MCF 10A (cell line): ENCODE measurements around the gene ITGA3. TPM values are rescaled to one million over a fixed set of nuclear protein-coding genes. Genes with fewer than 3 reads are reported as not detected.
"Not testable (repeated sequence)": the region's sequence is repeated elsewhere in the genome, so short reads cannot be mapped to it uniquely, and the experiment has no call there.

Experiments used
- BruUV-seq: library from RNA; stranded (reverse); fragments of 400-500 nt; replicated peaks from 2 replicates; lab custom pipeline; 2021; lab: Mats Ljungman, UMichigan
- CTCF ChIA-PET: fragments of 300-600 bp; sonication (Branson Sonifier 250); formaldehyde crosslinking; extraction: SDS; loops from one replicate; lab custom pipeline; 2021; ENCODE audit warnings: antibody characterized with exemption, inconsistent platforms; lab: Yijun Ruan, JAX
- POLR2A ChIA-PET: fragments of 300-600, 350-650 bp; sonication (Branson Sonifier 250); formaldehyde crosslinking; extraction: SDS; loops from one replicate; lab custom pipeline; 2020; ENCODE audit warnings: antibody characterized with exemption, inconsistent platforms; lab: Yijun Ruan, JAX
- DNase-seq: peaks from one replicate; pipeline ENCODE4 v3.0.0-alpha.2; 2018; ENCODE audit not compliant: unreplicated experiment
- H3K27ac Mint-ChIP-seq: one replicate; pipeline ENCODE4 v1.8.0; 2022; ENCODE audit warnings: mild to moderate bottlenecking, low read depth, mixed read lengths; ENCODE audit not compliant: unreplicated experiment
- H3K27me3 Mint-ChIP-seq: one replicate; pipeline ENCODE4 v1.8.0; 2022; ENCODE audit warnings: mixed read lengths; ENCODE audit not compliant: insufficient read depth, unreplicated experiment
- H3K36me3 Mint-ChIP-seq: one replicate; pipeline ENCODE4 v1.8.0; 2022; ENCODE audit warnings: mild to moderate bottlenecking, moderate library complexity, mixed read lengths; ENCODE audit not compliant: insufficient read depth, unreplicated experiment
- H3K4me1 Mint-ChIP-seq: one replicate; pipeline ENCODE4 v1.8.0; 2022; ENCODE audit warnings: mixed read lengths; ENCODE audit not compliant: insufficient read depth, unreplicated experiment
- H3K4me3 Mint-ChIP-seq: one replicate; pipeline ENCODE4 v1.8.0; 2022; ENCODE audit warnings: mild to moderate bottlenecking, moderate library complexity, mixed read lengths; ENCODE audit not compliant: unreplicated experiment
- H3K9me3 Mint-ChIP-seq: one replicate; pipeline ENCODE4 v1.8.0; 2022; ENCODE audit warnings: mixed read lengths; ENCODE audit not compliant: unreplicated experiment
- CTCF ChIP-seq: fragments of 200-600 bp; IDR thresholded peaks from one replicate; pipeline ENCODE4 v1.8.0; 2022; ENCODE audit warnings: antibody characterized with exemption, mild to moderate bottlenecking; ENCODE audit not compliant: unreplicated experiment
- intact Hi-C: fragments of 100-400 bp; cut with micrococcal nuclease; formaldehyde crosslinking; loops from 2 replicates; pipeline ENCODE4 v1.14.1; 2022
- total RNA-seq: library from RNA; stranded (reverse); gene quantifications from 2 replicates; pipeline ENCODE4 v1.2.3, GENCODE V29; 2022

ITGA3 gene
- total RNA-seq, 1 experiment from 2014 or later = 588 TPM

- BruUV-seq = no TSS peak
- peaks cover 78% of the 10 kb centered on the region for H3K4me1 Mint-ChIP-seq
- DNase-seq = peak; percentile 95
- CTCF ChIA-PET = interaction anchor here (0.8 to 10.3 kb wide), 7 partner anchors 9 to 78 kb away, joined by 3 to 79 read pairs (median 7); partner anchors contain the start of gene PDK2
- H3K27ac Mint-ChIP-seq = peak overlapping the region; percentile 95
- H3K4me3 Mint-ChIP-seq = peak overlapping the region; percentile 80
- no peaks in the 10 kb centered on the region for H3K27me3 Mint-ChIP-seq
- TF ChIP-seq CTCF = no peak
- intact Hi-C loops = no loop called here
- POLR2A ChIA-PET = interaction anchor here (0.6 to 9.7 kb wide), 19 partner anchors 6 to 278 kb away, joined by 3 to 192 read pairs (median 9); partner anchors contain the start of genes ITGA3 and PPP1R9B
- H3K9me3 Mint-ChIP-seq = no peaks in the 10 kb centered on the region
- H3K36me3 Mint-ChIP-seq = peaks cover 43% of the 10 kb centered on the region
These were observed 5.2 kb downstream of the ITGA3 start for GRCh38 chr17:50060951-50061712.

GRCh38 chr17:50061713-50062045 is 5.8 kb downstream of the ITGA3 start:
- peak overlapping the region; percentile 95 for H3K27ac Mint-ChIP-seq
- not testable (repeated sequence) for H3K9me3 Mint-ChIP-seq, BruUV-seq, H3K27me3 Mint-ChIP-seq
- peaks cover 46% of the 10 kb centered on the region for H3K36me3 Mint-ChIP-seq
- ChIA-PET CTCF (interaction anchor here (1.0 to 10.3 kb wide), 7 partner anchors 8 to 77 kb away, joined by 3 to 79 read pairs (median 7); partner anchors contain the start of gene PDK2), POLR2A (interaction anchor here (0.6 to 9.7 kb wide), 14 partner anchors 7 to 738 kb away, joined by 3 to 192 read pairs (median 10); partner anchors contain the start of genes ITGA3 and PPP1R9B)
- peaks cover 78% of the 10 kb centered on the region for H3K4me1 Mint-ChIP-seq
- H3K4me3 Mint-ChIP-seq = peak overlapping the region; percentile 80
- DNase-seq = peak; percentile 58
- intact Hi-C loops = loop anchor here (1.0 kb wide), 1 partner anchor 200 kb away; no protein-coding TSS in a partner anchor

- H3K9me3 Mint-ChIP-seq = no peaks in the 10 kb centered on the region
- ChIA-PET POLR2A (interaction anchor here (0.6 to 9.7 kb wide), 19 partner anchors 8 to 739 kb away, joined by 3 to 192 read pairs (median 4); partner anchors contain the start of genes ITGA3 and PPP1R9B), CTCF (interaction anchor here (0.5 to 10.3 kb wide), 8 partner anchors 8 to 116 kb away, joined by 3 to 79 read pairs (median 6); partner anchors contain the start of gene PDK2)
- H3K27ac Mint-ChIP-seq = peak overlapping the region; percentile 95
- no peak for TF ChIP-seq CTCF
- H3K4me1 Mint-ChIP-seq = peaks cover 77% of the 10 kb centered on the region
- peak; percentile 100 for DNase-seq
- no peaks in the 10 kb centered on the region for H3K27me3 Mint-ChIP-seq
- H3K4me3 Mint-ChIP-seq = peak overlapping the region; percentile 80
- no TSS peak for BruUV-seq
- intact Hi-C loops = loop anchor here (1.0 kb wide), 1 partner anchor 201 kb away; no protein-coding TSS in a partner anchor
- H3K36me3 Mint-ChIP-seq = peaks cover 46% of the 10 kb centered on the region
These were observed 6.7 kb downstream of the ITGA3 start for GRCh38 chr17:50062293-50063243.

GRCh38 chr17:50063561-50064252 is 7.8 kb downstream of the ITGA3 start:
- peaks cover 66% of the 10 kb centered on the region for H3K4me1 Mint-ChIP-seq
- peak overlapping the region; percentile 95 for H3K27ac Mint-ChIP-seq
- ChIA-PET POLR2A (interaction anchor here (0.6 to 9.7 kb wide), 11 partner anchors 9 to 62 kb away, joined by 3 to 192 read pairs (median 7); partner anchors contain the start of genes ITGA3 and PDK2), CTCF (interaction anchor here (0.5 to 10.3 kb wide), 6 partner anchors 9 to 115 kb away, joined by 3 to 79 read pairs (median 7); partner anchors contain the start of gene PDK2)
- peak overlapping the region; percentile 63 for H3K4me3 Mint-ChIP-seq
- TF ChIP-seq CTCF = no peak
- peak; percentile 73 for DNase-seq
- peaks cover 51% of the 10 kb centered on the region for H3K36me3 Mint-ChIP-seq
- no TSS peak for BruUV-seq
- no peaks in the 10 kb centered on the region for H3K9me3 Mint-ChIP-seq
- H3K27me3 Mint-ChIP-seq = no peaks in the 10 kb centered on the region
- intact Hi-C loops = loop anchor here (2.0 kb wide), 1 partner anchor 19 kb away; no protein-coding TSS in a partner anchor
